ENCODE measurements around the gene SLC22A5. TPM values are rescaled to one million over a fixed set of nuclear protein-coding genes. Genes with fewer than 3 reads are reported as not detected.

Gene SLC22A5
- total RNA-seq, 1 donor from 2014 or later: 11.9 TPM

DNA sequence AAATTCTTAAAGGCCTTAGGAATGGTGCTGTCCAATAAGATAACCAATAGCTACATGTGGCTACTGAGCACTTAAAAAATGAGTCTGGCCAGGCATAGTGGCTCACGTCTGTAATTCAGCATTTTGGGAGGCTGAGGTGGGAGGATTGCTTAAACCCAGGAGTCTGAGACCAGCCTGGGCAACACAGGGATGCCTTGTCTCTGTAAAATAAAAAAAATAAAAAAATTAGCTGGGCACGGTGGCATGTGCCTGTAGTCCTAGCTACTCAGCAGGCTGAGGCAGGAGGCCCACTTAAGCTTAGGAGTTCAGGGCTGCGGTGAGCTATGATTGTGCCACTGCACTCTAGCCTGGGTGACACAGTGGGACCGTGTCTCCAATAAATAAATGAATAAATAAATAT is 1.3 kb upstream of the SLC22A5 start:
- intact Hi-C loops (cut with DNase I): loop anchor here (5.0 kb wide), 1 partner anchor 101 kb away; no protein-coding TSS in a partner anchor
- no peaks in the 10 kb centered on the region for H3K36me3 ChIP-seq

GRCh38 chr5:132369007-132369473 is 470 bp upstream of the SLC22A5 start:
- peak overlapping the region; percentile 75 to 79 for H3K4me3 ChIP-seq

More for the DNA sequence above, 1.3 kb upstream of the SLC22A5 start:
- no peak overlapping the region for H3K4me3 ChIP-seq
- peaks cover 5 to 32% of the 10 kb centered on the region in 2 donors for H3K4me1 ChIP-seq
- peak overlapping the region in 1 of 2 donors; percentile 6 for H3K27ac ChIP-seq
- no peak for TF ChIP-seq CTCF (IDR thresholded peaks at IDR 0.05)
- no peaks in the 10 kb centered on the region for H3K9me3 ChIP-seq
- H3K27me3 ChIP-seq: no peaks in the 10 kb centered on the region
- no peak for DNase-seq (ENCODE audit: low spot score in 2 of 2)

GRCh38 chr5:132370181-132370970 is 866 bp downstream of the SLC22A5 start:
- TF ChIP-seq CTCF (IDR thresholded peaks at IDR 0.05): no peak
- H3K27ac ChIP-seq: peak overlapping the region; percentile 84 to 93
- H3K27me3 ChIP-seq: no peaks in the 10 kb centered on the region
- H3K36me3 ChIP-seq: no peaks in the 10 kb centered on the region
- intact Hi-C loops (cut with DNase I): loop anchor here (2.0 kb wide), 1 partner anchor 76 kb away; the partner anchor contains the start of gene SLC22A4
- DNase-seq (ENCODE audit: low spot score in 2 of 2): no peak
- peak overlapping the region; percentile 75 to 79 for H3K4me3 ChIP-seq
- H3K4me1 ChIP-seq: peaks cover 5 to 22% of the 10 kb centered on the region in 2 donors
- no peaks in the 10 kb centered on the region for H3K9me3 ChIP-seq

More at GRCh38 chr5:132369007-132369473, 470 bp upstream of the SLC22A5 start:
- no peak for TF ChIP-seq CTCF (IDR thresholded peaks at IDR 0.05)
- no peaks in the 10 kb centered on the region for H3K9me3 ChIP-seq
- no peaks in the 10 kb centered on the region for H3K36me3 ChIP-seq
- peak overlapping the region; percentile 84 to 93 for H3K27ac ChIP-seq
- DNase-seq (ENCODE audit: low spot score in 2 of 2): no peak
- intact Hi-C loops (cut with DNase I): loop anchor here (5.0 kb wide), 1 partner anchor 102 kb away; no protein-coding TSS in a partner anchor
- peaks cover 5 to 27% of the 10 kb centered on the region in 2 donors for H3K4me1 ChIP-seq
- H3K27me3 ChIP-seq: no peaks in the 10 kb centered on the region

GRCh38 chr5:132370971-132371602 is 1.6 kb downstream of the SLC22A5 start:
- no peak for DNase-seq (ENCODE audit: low spot score in 2 of 2)
- intact Hi-C loops (cut with DNase I): loop anchor here (2.0 kb wide), 1 partner anchor 76 kb away; the partner anchor contains the start of gene SLC22A4
- TF ChIP-seq CTCF (IDR thresholded peaks at IDR 0.05): no peak
- Histone ChIP-seq H3K27me3 (no peaks in the 10 kb centered on the region), H3K4me3 (peak overlapping the region; percentile 75 to 79), H3K36me3 (no peaks in the 10 kb centered on the region), H3K27ac (peak overlapping the region; percentile 84 to 93), H3K9me3 (no peaks in the 10 kb centered on the region), H3K4me1 (peaks cover 5 to 22% of the 10 kb centered on the region in 2 donors)

DNA sequence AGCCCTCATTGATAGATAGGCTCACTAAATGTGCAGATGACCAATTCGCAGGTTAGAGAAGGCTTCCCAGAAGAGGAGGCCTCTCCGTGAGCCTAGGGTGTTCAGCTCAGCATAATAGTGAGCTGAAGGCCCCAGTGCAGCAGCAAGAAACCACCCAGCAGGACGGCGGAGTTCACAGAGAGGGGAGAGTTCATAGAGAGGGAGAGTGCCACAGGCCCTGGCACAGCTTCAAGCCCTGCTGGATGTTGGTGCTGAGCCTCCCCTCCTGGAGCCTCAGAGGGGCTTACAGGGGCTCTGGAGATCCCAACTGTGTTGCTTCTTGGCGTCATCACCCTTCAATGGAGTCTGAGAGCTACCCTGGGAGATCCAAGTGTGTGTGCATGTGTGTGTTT is 2.1 kb downstream of the SLC22A5 start:
- Histone ChIP-seq H3K9me3 (no peaks in the 10 kb centered on the region), H3K36me3 (no peaks in the 10 kb centered on the region), H3K27ac (peak overlapping the region; percentile 84 to 93), H3K4me1 (peaks cover 5 to 27% of the 10 kb centered on the region in 2 donors), H3K27me3 (no peaks in the 10 kb centered on the region), H3K4me3 (peak overlapping the region in 1 of 2 donors; percentile 79)
- TF ChIP-seq CTCF (IDR thresholded peaks at IDR 0.05): no peak
- no peak for DNase-seq (ENCODE audit: low spot score in 2 of 2)
- intact Hi-C loops (cut with DNase I): loop anchor here (2.0 kb wide), 1 partner anchor 77 kb away; the partner anchor contains the start of gene SLC22A4
